Lower leg skin (tissue), 3 donors: ENCODE data around the gene SHOX.

Source experiments
- POLR2A ChIP-seq, 2 donors: fragments of 450-650 bp; IDR thresholded peaks; one replicate each; pipeline ENCODE4 v1.6.1; 2016 to 2017; ENCODE audit warnings: antibody characterized with exemption in 2 of 2, mild to moderate bottlenecking in 1 of 2, moderate library complexity in 1 of 2
- TF ChIP-seq, protein P1 (sequence below), 3 donors: fragments of 450-650 bp; IDR thresholded peaks; one replicate each; pipeline ENCODE4 v1.5.1; 2016; ENCODE audit warnings: antibody characterized with exemption in 3 of 3, mild to moderate bottlenecking in 3 of 3, moderate library complexity in 2 of 3

DNA sequence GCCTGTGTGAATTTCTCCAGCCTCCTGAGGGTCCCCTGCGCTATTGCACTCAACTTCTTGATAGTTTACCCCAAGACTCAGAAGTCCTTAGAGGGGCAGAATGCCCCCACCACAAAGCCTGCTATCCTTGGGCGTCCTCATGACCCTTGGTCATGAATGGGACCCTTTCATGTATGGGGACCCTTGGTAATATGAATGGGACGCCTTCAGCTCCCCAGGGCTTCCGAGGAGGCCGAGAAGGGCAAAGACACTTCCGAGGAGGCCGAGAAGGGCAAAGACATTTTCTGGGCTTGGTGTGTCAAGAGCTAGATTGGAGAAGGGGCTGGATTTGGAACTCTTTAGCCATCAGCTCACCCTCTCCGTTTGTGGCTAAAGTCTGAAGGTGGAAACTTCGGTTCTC lies 8.6 kb downstream of the SHOX start:
- no peak for TF ChIP-seq POLR2A (IDR thresholded peaks at IDR 0.05)
- TF ChIP-seq, protein P1, sequence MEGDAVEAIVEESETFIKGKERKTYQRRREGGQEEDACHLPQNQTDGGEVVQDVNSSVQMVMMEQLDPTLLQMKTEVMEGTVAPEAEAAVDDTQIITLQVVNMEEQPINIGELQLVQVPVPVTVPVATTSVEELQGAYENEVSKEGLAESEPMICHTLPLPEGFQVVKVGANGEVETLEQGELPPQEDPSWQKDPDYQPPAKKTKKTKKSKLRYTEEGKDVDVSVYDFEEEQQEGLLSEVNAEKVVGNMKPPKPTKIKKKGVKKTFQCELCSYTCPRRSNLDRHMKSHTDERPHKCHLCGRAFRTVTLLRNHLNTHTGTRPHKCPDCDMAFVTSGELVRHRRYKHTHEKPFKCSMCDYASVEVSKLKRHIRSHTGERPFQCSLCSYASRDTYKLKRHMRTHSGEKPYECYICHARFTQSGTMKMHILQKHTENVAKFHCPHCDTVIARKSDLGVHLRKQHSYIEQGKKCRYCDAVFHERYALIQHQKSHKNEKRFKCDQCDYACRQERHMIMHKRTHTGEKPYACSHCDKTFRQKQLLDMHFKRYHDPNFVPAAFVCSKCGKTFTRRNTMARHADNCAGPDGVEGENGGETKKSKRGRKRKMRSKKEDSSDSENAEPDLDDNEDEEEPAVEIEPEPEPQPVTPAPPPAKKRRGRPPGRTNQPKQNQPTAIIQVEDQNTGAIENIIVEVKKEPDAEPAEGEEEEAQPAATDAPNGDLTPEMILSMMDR (IDR thresholded peaks at IDR 0.05) = no peak
